H9 (cell line): Measurements from ENCODE around the gene KCNAB3. TPM values are rescaled to one million over a fixed set of nuclear protein-coding genes. Genes with fewer than 3 reads are reported as not detected.

Experiments used
- DNase-seq: peaks from one replicate; pipeline ENCODE4 v3.0.0-alpha.2; 2017
- H2AFZ ChIP-seq: one replicate; pipeline ENCODE4 v1.6.1; 2013; ENCODE audit warnings: mild to moderate bottlenecking, low read length, control low read depth, moderate library complexity
- H2AK5ac ChIP-seq: 2 replicates; pipeline ENCODE4 v1.6.1; 2013; ENCODE audit warnings: low read length, control low read depth, mixed read lengths; ENCODE audit not compliant: insufficient read length
- H2BK120ac ChIP-seq: one replicate; pipeline ENCODE4 v1.6.1; 2013; ENCODE audit warnings: low read depth, mild to moderate bottlenecking, low read length, control low read depth, inconsistent platforms; ENCODE audit not compliant: poor library complexity, severe bottlenecking
- H2BK12ac ChIP-seq: 2 replicates; pipeline ENCODE4 v1.6.1; 2013; ENCODE audit warnings: low read length, control low read depth, mixed read lengths, low read depth; ENCODE audit not compliant: insufficient read length
- H2BK15ac ChIP-seq: 2 replicates; pipeline ENCODE4 v1.6.1; 2013; ENCODE audit warnings: low read depth, low read length, control low read depth
- H2BK20ac ChIP-seq: one replicate; pipeline ENCODE4 v1.6.1; 2013; ENCODE audit warnings: low read depth, mild to moderate bottlenecking, low read length, control low read depth, inconsistent platforms; ENCODE audit not compliant: poor library complexity, severe bottlenecking
- H2BK5ac ChIP-seq: 2 replicates; pipeline ENCODE4 v1.6.1; 2013; ENCODE audit warnings: low read length, control low read depth, mixed read lengths; ENCODE audit not compliant: insufficient read length
- H3K14ac ChIP-seq: 2 replicates; pipeline ENCODE4 v1.6.1; 2013; ENCODE audit warnings: low read length, control low read depth; ENCODE audit not compliant: insufficient read depth
- H3K18ac ChIP-seq: 2 replicates; pipeline ENCODE4 v1.6.1; 2013; ENCODE audit warnings: low read depth, mild to moderate bottlenecking, mixed read lengths, low read length, control low read depth; ENCODE audit not compliant: insufficient read length
- H3K23ac ChIP-seq: 2 replicates; pipeline ENCODE4 v1.6.1; 2013; ENCODE audit warnings: low read length, control low read depth, mixed read lengths, low read depth; ENCODE audit not compliant: insufficient read length
- H3K23me2 ChIP-seq: 2 replicates; pipeline ENCODE4 v1.6.1; 2013; ENCODE audit warnings: low read depth, mild to moderate bottlenecking, mixed read lengths, low read length, control low read depth; ENCODE audit not compliant: insufficient read length, poor library complexity, severe bottlenecking
- H3K27ac ChIP-seq: 2 replicates; pipeline ENCODE4 v1.5.1; 2013; ENCODE audit warnings: low read length, control low read depth, mixed read lengths, low read depth; ENCODE audit not compliant: insufficient read length
- H3K27me3 ChIP-seq: 2 replicates; pipeline ENCODE4 v1.6.1; 2013; ENCODE audit warnings: low read length, control low read depth, inconsistent platforms; ENCODE audit not compliant: insufficient read depth
- H3K4ac ChIP-seq: 2 replicates; pipeline ENCODE4 v1.6.1; 2013; ENCODE audit warnings: low read depth, mild to moderate bottlenecking, control low read depth, inconsistent platforms, low read length, moderate library complexity
- H3K4me1 ChIP-seq: 2 replicates; pipeline ENCODE4 v1.6.1; 2013; ENCODE audit warnings: low read length, control low read depth, inconsistent platforms; ENCODE audit not compliant: insufficient read depth
- H3K4me2 ChIP-seq: 2 replicates; pipeline ENCODE4 v1.6.1; 2013; ENCODE audit warnings: low read length, control low read depth, mixed read lengths; ENCODE audit not compliant: insufficient read length, insufficient read depth
- H3K56ac ChIP-seq: 2 replicates; pipeline ENCODE4 v1.6.1; 2013; ENCODE audit warnings: low read depth, mild to moderate bottlenecking, mixed read lengths, low read length, control low read depth; ENCODE audit not compliant: insufficient read length
- H3K79me1 ChIP-seq: 2 replicates; pipeline ENCODE4 v1.6.1; 2013; ENCODE audit warnings: low read depth, mild to moderate bottlenecking, moderate library complexity, low read length, control low read depth, inconsistent platforms; ENCODE audit not compliant: insufficient read depth, poor library complexity, severe bottlenecking
- H3K79me2 ChIP-seq: 2 replicates; pipeline ENCODE4 v1.6.1; 2013; ENCODE audit warnings: low read length, control low read depth, inconsistent platforms; ENCODE audit not compliant: insufficient read depth
- H3K9ac ChIP-seq: 2 replicates; pipeline ENCODE4 v1.6.1; 2013; ENCODE audit warnings: low read length, control low read depth, mixed read lengths; ENCODE audit not compliant: insufficient read length; ENCODE audit errors: extremely low read depth
- H3K9me3 ChIP-seq: one replicate; pipeline ENCODE4 v1.6.1; 2013; ENCODE audit warnings: low read depth, low read length, inconsistent platforms; ENCODE audit not compliant: control insufficient read depth
- H3T11ph ChIP-seq: one replicate; pipeline ENCODE4 v1.6.1; 2013; ENCODE audit warnings: mild to moderate bottlenecking, low read length, control low read depth, inconsistent platforms
- H4K20me1 ChIP-seq: one replicate; pipeline ENCODE4 v1.6.1; 2013; ENCODE audit not compliant: control insufficient read depth, insufficient read length, insufficient read depth
- H4K5ac ChIP-seq: 2 replicates; pipeline ENCODE4 v1.6.1; 2013; ENCODE audit warnings: low read depth, mild to moderate bottlenecking, mixed read lengths, low read length, control low read depth; ENCODE audit not compliant: insufficient read length
- H4K8ac ChIP-seq: replicated peaks from 2 replicates; pipeline ENCODE4 v1.6.1; 2013; ENCODE audit warnings: low read length, control low read depth, mixed read lengths, low read depth; ENCODE audit not compliant: insufficient read length
- H4K91ac ChIP-seq: 2 replicates; pipeline ENCODE4 v1.6.1; 2013; ENCODE audit warnings: low read depth, mild to moderate bottlenecking, moderate library complexity, mixed read lengths, low read length, control low read depth; ENCODE audit not compliant: insufficient read length
- H3K27ac Mint-ChIP-seq, 3 experiments: 2 replicates in 2 of 3; 3 replicates in 1 of 3; pipeline ENCODE4 v1.8.0; 2020 to 2021; ENCODE audit warnings: mixed read lengths in 3 of 3, mild to moderate bottlenecking in 1 of 3, moderate library complexity in 1 of 3
- H3K27me3 Mint-ChIP-seq: 2 replicates; pipeline ENCODE4 v1.8.0; 2021; ENCODE audit warnings: low read depth, mild to moderate bottlenecking, moderate library complexity, mixed read lengths
- H3K36me3 Mint-ChIP-seq, 3 experiments: 2 replicates in 2 of 3; 3 replicates in 1 of 3; pipeline ENCODE4 v1.8.0; 2020 to 2021; ENCODE audit warnings: low read depth in 3 of 3, mixed read lengths in 3 of 3; ENCODE audit not compliant: insufficient read depth in 1 of 3
- H3K4me1 Mint-ChIP-seq, 2 experiments: 2 replicates each; pipeline ENCODE4 v1.8.0; 2020; ENCODE audit warnings: mixed read lengths in 2 of 2
- H3K4me3 Mint-ChIP-seq, 2 experiments: 2 replicates in 1 of 2; 3 replicates in 1 of 2; pipeline ENCODE4 v1.8.0; 2020 to 2021; ENCODE audit warnings: mild to moderate bottlenecking in 2 of 2, mixed read lengths in 2 of 2, moderate library complexity in 1 of 2
- H3K9me3 Mint-ChIP-seq, 2 experiments: 2 replicates in 1 of 2; 3 replicates in 1 of 2; pipeline ENCODE4 v1.8.0; 2020; ENCODE audit warnings: mild to moderate bottlenecking in 2 of 2, mixed read lengths in 2 of 2, moderate library complexity in 1 of 2
- CTCF ChIP-seq: fragments of 200-600 bp; sonication (generic); conservative IDR thresholded peaks from 3 replicates; pipeline ENCODE4 v1.8.0; 2021; ENCODE audit warnings: antibody characterized with exemption, mild to moderate bottlenecking
- WGBS: extraction: QIAGEN DNeasy Blood & Tissue Kit; methylation state at CpG from one replicate; pipeline ENCODE4 v1.1.7; 2013; ENCODE audit warnings: missing lambda C conversion rate, low lambda C conversion rate, mixed read lengths; ENCODE audit not compliant: insufficient read length; ENCODE audit errors: extremely low coverage; 5-methylcytosine and 5-hydroxymethylcytosine counted together
- total RNA-seq: library from RNA; stranded (reverse); gene quantifications from 2 replicates; pipeline ENCODE4 v1.2.1, GENCODE V29; 2021

The KCNAB3 gene
- total RNA-seq, 1 experiment from 2014 or later = 6.4 TPM

GRCh38 chr17:7944326-7944725 is 14.7 kb upstream of the KCNAB3 start:
- Histone ChIP-seq H3K9me3 (no peaks in the 10 kb centered on the region), H4K20me1 (no peaks in the 10 kb centered on the region), H3K79me1 (no peaks in the 10 kb centered on the region), H3K27ac (no peak overlapping the region), H2AK5ac (no peak overlapping the region), H3K56ac (no peak overlapping the region), H3K14ac (no peak overlapping the region), H3K18ac (no peak overlapping the region), H3K4me2 (no peak overlapping the region), H3K27me3 (no peaks in the 10 kb centered on the region), H3K9ac (no peak overlapping the region), H2BK20ac (no peak overlapping the region), H3K4ac (no peak overlapping the region), H2BK5ac (no peak overlapping the region), H3K4me1 (no peaks in the 10 kb centered on the region), H2BK15ac (no peak overlapping the region), H3K79me2 (no peaks in the 10 kb centered on the region), H3K23ac (no peak overlapping the region), H2BK12ac (no peak overlapping the region), H2BK120ac (no peak overlapping the region), H4K8ac (no peak overlapping the region), H4K5ac (no peak overlapping the region), H2AFZ (no peak overlapping the region), H3K23me2 (no peaks in the 10 kb centered on the region), H4K91ac (no peak overlapping the region), H3T11ph (no peak overlapping the region)
- DNase-seq = no peak
- no peaks in the 10 kb centered on the region for H3K27me3 Mint-ChIP-seq
- H3K9me3 Mint-ChIP-seq = no peaks in the 10 kb centered on the region
- no peak overlapping the region for H3K4me3 Mint-ChIP-seq
- TF ChIP-seq CTCF = no peak
- no peaks in the 10 kb centered on the region for H3K4me1 Mint-ChIP-seq
- peaks cover 26 to 89% (median 86%) of the 10 kb centered on the region in 3 experiments; a peak in 6 of 7 replicates for H3K36me3 Mint-ChIP-seq
- no peak overlapping the region for H3K27ac Mint-ChIP-seq
- WGBS = no CpG with 5 or more reads among the region's 9 CpGs
